GM19328 (cell line): Measurements from ENCODE around the gene PCDHGB3.

Experiments
- ATAC-seq: cut with Tn5 transposase; IDR thresholded peaks from one replicate; pipeline ENCODE4 v1.9.1; 2021; ENCODE audit warnings: mild to moderate bottlenecking, moderate library complexity; ENCODE audit not compliant: unreplicated experiment

The PCDHGB3 gene

GRCh38 chr5:141417494-141418172, 47.6 kb downstream of the PCDHGB3 start, which contains the start of gene PCDHGB7:
Gene PCDHGB7 (plus strand): TSS chr5:141417677. CDS start chr5:141417860, 183 bp downstream.
- ATAC-seq: peak; percentile 61

- ATAC-seq: no peak
Measured at GRCh38 chr5:141419074-141419880, 49.2 kb downstream of the PCDHGB3 start.

- no peak for ATAC-seq
Measured at GRCh38 chr5:141420855-141421488, 50.9 kb downstream of the PCDHGB3 start, which contains the start of gene PCDHGA11. Gene PCDHGA11 (plus strand): TSS chr5:141421051. CDS start chr5:141421228, 177 bp downstream.

- ATAC-seq: no peak
Measured at GRCh38 chr5:141421489-141421855, 51.4 kb downstream of the PCDHGB3 start.
